ENCODE results near the gene LRPAP1.
"Not testable (repeated sequence)": the region's sequence is repeated elsewhere in the genome, so short reads cannot be mapped to it uniquely, and the experiment has no call there.

The LRPAP1 gene

GRCh38 chr4:3518941-3519340 is 13.3 kb downstream of the LRPAP1 start:
- DNase-seq (ENCODE audit: low read depth in 2 of 2), result no peak

GRCh38 chr4:3518511-3518880 is 13.7 kb downstream of the LRPAP1 start:
- no peak for DNase-seq (ENCODE audit: low read depth in 2 of 2)

GRCh38 chr4:3517731-3518510 is 14.3 kb downstream of the LRPAP1 start:
- no peak for DNase-seq (ENCODE audit: low read depth in 2 of 2)

- DNase-seq (ENCODE audit: low read depth in 2 of 2), result no peak
These were observed 15.1 kb downstream of the LRPAP1 start for GRCh38 chr4:3516836-3517730.

- DNase-seq (ENCODE audit: low read depth in 2 of 2), result no peak
These were observed 16.0 kb downstream of the LRPAP1 start for GRCh38 chr4:3516061-3516835.

GRCh38 chr4:3515646-3516045 is 16.6 kb downstream of the LRPAP1 start:
- no peak for DNase-seq (ENCODE audit: low read depth in 2 of 2)

- no peak for DNase-seq (ENCODE audit: low read depth in 2 of 2)
These were observed 17.3 kb downstream of the LRPAP1 start for GRCh38 chr4:3514806-3515501.

- DNase-seq (ENCODE audit: low read depth in 2 of 2), result no peak
These were observed 17.9 kb downstream of the LRPAP1 start for GRCh38 chr4:3514221-3514780.

- no peak for DNase-seq (ENCODE audit: low read depth in 2 of 2)
These were observed 18.4 kb downstream of the LRPAP1 start for GRCh38 chr4:3513807-3514206.

GRCh38 chr4:3512719-3513118 is 19.5 kb downstream of the LRPAP1 start:
- no peak for DNase-seq (ENCODE audit: low read depth in 2 of 2)

GRCh38 chr4:3512279-3512678 is 19.9 kb downstream of the LRPAP1 start:
- no peak for DNase-seq (ENCODE audit: low read depth in 2 of 2)

GRCh38 chr4:3511601-3512000 is 20.6 kb downstream of the LRPAP1 start:
- not testable (repeated sequence) for DNase-seq (ENCODE audit: low read depth in 2 of 2)

- DNase-seq (ENCODE audit: low read depth in 2 of 2), result no peak
These were observed 21.0 kb downstream of the LRPAP1 start for GRCh38 chr4:3511187-3511586.

- no peak for DNase-seq (ENCODE audit: low read depth in 2 of 2)
These were observed 21.7 kb downstream of the LRPAP1 start for GRCh38 chr4:3510481-3510880.

GRCh38 chr4:3508542-3508941 is 23.7 kb downstream of the LRPAP1 start:
- no peak for DNase-seq (ENCODE audit: low read depth in 2 of 2)

GRCh38 chr4:3505231-3505630 is 27.0 kb downstream of the LRPAP1 start:
- DNase-seq (ENCODE audit: low read depth in 2 of 2), result no peak

GRCh38 chr4:3502941-3503936 is 29.0 kb downstream of the LRPAP1 start:
- no peak for DNase-seq (ENCODE audit: low read depth in 2 of 2)

- DNase-seq (ENCODE audit: low read depth in 2 of 2), result no peak
These were observed 30.3 kb downstream of the LRPAP1 start for GRCh38 chr4:3501825-3502425.

GRCh38 chr4:3501126-3501824 is 30.9 kb downstream of the LRPAP1 start:
- no peak for DNase-seq (ENCODE audit: low read depth in 2 of 2)
